ENCODE results near the gene SNX30. TPM values are rescaled to one million over a fixed set of nuclear protein-coding genes. Genes with fewer than 3 reads are reported as not detected.

The SNX30 gene
- total RNA-seq, 1 experiment from 2014 or later, result 12.7 TPM

- Histone ChIP-seq H3K36me3 (ENCODE audit: control insufficient read depth in 1 of 2, insufficient read depth in 2 of 2, low read length in 2 of 2) (no peaks in the 10 kb centered on the region), H3K27ac (ENCODE audit: low read depth, low read length) (no peak overlapping the region), H2AFZ (ENCODE audit: low read depth, low read length, poor library complexity, severe bottlenecking) (no peak overlapping the region), H4K20me1 (ENCODE audit: insufficient read depth) (no peaks in the 10 kb centered on the region), H3K79me2 (ENCODE audit: insufficient read depth, low read length) (no peaks in the 10 kb centered on the region), H3K4me2 (ENCODE audit: low read length) (no peak overlapping the region), H3K9me2 (ENCODE audit: insufficient read depth) (no peaks in the 10 kb centered on the region), H3K4me1 (ENCODE audit: control insufficient read depth in 1 of 2, insufficient read depth in 2 of 2, low read length in 2 of 2) (peaks cover 0 to 4% of the 10 kb centered on the region in 2 experiments; a peak in 2 of 4 replicates), H3K9me3 (ENCODE audit: control insufficient read depth in 1 of 2, insufficient read depth in 1 of 2, low read depth in 1 of 2, low read length in 2 of 2) (no peaks in the 10 kb centered on the region), H3K4me3 (replicated peaks in 1 of 2; ENCODE audit: low read depth in 1 of 2, low read length in 2 of 2) (no peak overlapping the region), H3K27me3 (ENCODE audit: insufficient read depth, low read length) (no peaks in the 10 kb centered on the region), H3K9ac (ENCODE audit: low read length) (no peak overlapping the region)
- RAD21 ChIA-PET (ENCODE audit: low non-redundant PET in 1 of 2, low total read pairs in 2 of 2, uncharacterized antibody in 2 of 2, unreplicated experiment in 2 of 2), result no interaction called here
- no peak for ATAC-seq
- BruUV-seq (replicated peaks), result no TSS peak
- intact Hi-C loops (cut with micrococcal nuclease), result loop anchor here (10.0 kb wide), 1 partner anchor 82 kb away; the partner anchor contains the start of gene INIP
- TF ChIP-seq ZFX (IDR thresholded peaks at IDR 0.05) (no peak), ATF3 (IDR thresholded peaks at IDR 0.05) (no peak)
- no peak for DNase-seq (ENCODE audit: low read depth, low spot score)
- CTCF ChIA-PET, result no interaction called here
- POLR2A ChIA-PET, result no interaction called here
Observed at GRCh38 chr9:112796485-112796884, 45.9 kb downstream of the SNX30 start.

GRCh38 chr9:112809351-112809848 is 58.8 kb downstream of the SNX30 start:
- no peak overlapping the region for H3K27ac ChIP-seq (ENCODE audit: low read depth, low read length)
- DNase-seq (ENCODE audit: low read depth, low spot score), result no peak
- no peaks in the 10 kb centered on the region for H3K4me1 ChIP-seq (ENCODE audit: control insufficient read depth in 1 of 2, insufficient read depth in 2 of 2, low read length in 2 of 2)
- ChIA-PET CTCF (interaction anchor here (1.4 kb wide), 1 partner anchor 10 kb away, joined by 4 read pairs; no protein-coding TSS in a partner anchor), POLR2A (no interaction called here), RAD21 (ENCODE audit: low non-redundant PET in 1 of 2, low total read pairs in 2 of 2, uncharacterized antibody in 2 of 2, unreplicated experiment in 2 of 2) (no interaction called here)
- H2AFZ ChIP-seq (ENCODE audit: low read depth, low read length, poor library complexity, severe bottlenecking), result no peak overlapping the region
- no peak overlapping the region for H3K9ac ChIP-seq (ENCODE audit: low read length)
- no TSS peak for BruUV-seq (replicated peaks)
- H3K36me3 ChIP-seq (ENCODE audit: control insufficient read depth in 1 of 2, insufficient read depth in 2 of 2, low read length in 2 of 2), result no peaks in the 10 kb centered on the region
- no peak for TF ChIP-seq TCF7L2 (IDR thresholded peaks at IDR 0.05; ENCODE audit: borderline replicate concordance, extremely low read depth, insufficient read depth, insufficient read length)
- no peak for TF ChIP-seq YY1 (IDR thresholded peaks at IDR 0.05; ENCODE audit: extremely low read depth, insufficient replicate concordance, low read depth, low read length)
- no peak for TF ChIP-seq FOSL1 (IDR thresholded peaks at IDR 0.05; ENCODE audit: low read depth)
- no peak for TF ChIP-seq RAD21 (IDR thresholded peaks at IDR 0.05; ENCODE audit: low read depth)
- no peak for TF ChIP-seq REST (IDR thresholded peaks at IDR 0.05; ENCODE audit: low read depth)
- TF ChIP-seq POLR2A (IDR thresholded peaks at IDR 0.05; ENCODE audit: borderline replicate concordance, extremely low read depth, insufficient read depth, insufficient read length), result no peak
- no peak for TF ChIP-seq CTCF (IDR thresholded peaks at IDR 0.05 in 2 of 3, conservative IDR thresholded peaks at IDR 0.05 in 1 of 3; ENCODE audit: borderline replicate concordance in 1 of 3, insufficient read depth in 1 of 3, low read depth in 2 of 3, low read length in 2 of 3)
- TF ChIP-seq EGR1 (IDR thresholded peaks at IDR 0.05; ENCODE audit: low read depth), result no peak
- no peak for TF ChIP-seq CBX3 (IDR thresholded peaks at IDR 0.05; ENCODE audit: low read depth)
- no peak for TF ChIP-seq POLR2AphosphoS5 (IDR thresholded peaks at IDR 0.05; ENCODE audit: low read depth, low read length)
- TF ChIP-seq SP1 (IDR thresholded peaks at IDR 0.05; ENCODE audit: low read depth), result no peak
- no peak for TF ChIP-seq EZH2phosphoT487 (IDR thresholded peaks at IDR 0.05; ENCODE audit: borderline replicate concordance)
- H3K9me3 ChIP-seq (ENCODE audit: control insufficient read depth in 1 of 2, insufficient read depth in 1 of 2, low read depth in 1 of 2, low read length in 2 of 2), result no peaks in the 10 kb centered on the region
- no peaks in the 10 kb centered on the region for H3K27me3 ChIP-seq (ENCODE audit: insufficient read depth, low read length)
- no peak for ATAC-seq
- no peak overlapping the region for H3K4me3 ChIP-seq (replicated peaks in 1 of 2; ENCODE audit: low read depth in 1 of 2, low read length in 2 of 2)
- H3K79me2 ChIP-seq (ENCODE audit: insufficient read depth, low read length), result no peaks in the 10 kb centered on the region
- H3K4me2 ChIP-seq (ENCODE audit: low read length), result no peak overlapping the region
- no peaks in the 10 kb centered on the region for H4K20me1 ChIP-seq (ENCODE audit: insufficient read depth)
- H3K9me2 ChIP-seq (ENCODE audit: insufficient read depth), result no peaks in the 10 kb centered on the region
- intact Hi-C loops (cut with micrococcal nuclease), result no loop called here
